ENCODE results near the gene PYCARD.
A peak's percentile ranks its signal among the peaks of the same experiment; 100 is the strongest.
"Not testable (repeated sequence)": the region's sequence is repeated elsewhere in the genome, so short reads cannot be mapped to it uniquely, and the experiment has no call there.

Gene PYCARD

GRCh38 chr16:31215287-31216162, 13.0 kb upstream of the PYCARD start:
- no peak for DNase-seq (ENCODE audit: low spot score)

GRCh38 chr16:31214708-31215286, 12.2 kb upstream of the PYCARD start:
- no peak for DNase-seq (ENCODE audit: low spot score)

GRCh38 chr16:31213877-31214707, 11.5 kb upstream of the PYCARD start, which contains the start of gene TRIM72:
TSS of gene TRIM72 (plus strand) at chr16:31214119. CDS start at chr16:31214739, 620 bp downstream.
- no peak for DNase-seq (ENCODE audit: low spot score)

DNA sequence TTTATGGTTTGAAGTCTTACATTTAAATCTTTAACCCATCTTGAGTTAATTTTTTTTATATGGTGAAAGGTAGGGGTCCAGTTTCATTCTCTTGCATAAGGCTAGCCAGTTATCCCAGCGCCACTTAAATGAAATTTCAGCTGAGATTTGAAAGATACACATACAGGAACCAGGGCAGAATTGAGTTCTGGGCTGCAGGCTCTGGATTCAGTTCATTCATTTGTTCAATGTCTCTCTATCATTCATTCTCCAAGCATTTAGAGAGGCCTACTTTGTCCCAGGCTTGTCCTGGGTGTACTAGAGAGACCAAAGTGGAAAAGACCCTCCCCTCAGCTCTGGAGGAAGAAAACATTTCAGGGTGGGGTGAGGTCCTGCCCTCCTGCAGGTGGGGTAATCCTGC, 10.8 kb upstream of the PYCARD start:
- no peak for DNase-seq (ENCODE audit: low spot score)

GRCh38 chr16:31206776-31207175, 4.2 kb upstream of the PYCARD start:
- DNase-seq (ENCODE audit: low spot score) = no peak

DNA sequence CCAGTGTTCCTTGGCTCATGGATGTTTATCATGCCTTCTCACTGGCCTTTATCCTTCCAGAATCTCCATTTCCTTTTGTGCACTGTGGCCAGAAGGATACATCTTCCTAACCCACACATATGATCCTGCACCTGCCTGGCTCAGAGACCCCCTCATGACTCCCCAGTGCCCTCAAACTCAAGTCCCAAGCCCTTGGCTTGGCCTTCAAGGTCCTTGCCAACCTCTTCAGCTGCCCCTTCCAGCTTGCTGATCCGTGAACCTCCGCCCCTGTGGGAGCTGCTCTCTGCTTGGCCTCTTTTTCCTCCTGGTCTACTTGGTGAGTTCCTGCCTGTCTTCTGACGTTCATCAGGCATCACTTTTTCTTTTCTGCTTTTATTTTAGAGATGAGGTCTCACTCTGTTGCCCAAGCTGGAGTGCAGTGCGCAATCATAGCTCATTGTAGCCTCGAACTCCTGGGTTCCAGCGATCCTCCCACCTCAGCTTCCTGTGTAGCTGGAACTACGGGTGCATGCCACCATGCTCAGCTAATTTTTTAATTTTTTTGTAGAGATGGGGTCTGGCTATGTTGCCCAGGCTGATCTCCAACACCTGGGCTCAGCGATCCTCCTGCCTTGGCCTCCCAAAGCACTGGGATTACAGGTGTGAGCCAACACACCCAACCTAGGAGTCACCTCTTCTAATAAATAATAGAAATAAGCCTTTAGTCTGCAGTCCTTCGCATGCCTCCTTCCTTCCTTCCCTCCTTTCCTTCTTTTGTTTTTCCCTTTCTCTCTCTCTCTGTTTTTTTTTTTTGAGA, 2.5 kb upstream of the PYCARD start:
- DNase-seq (ENCODE audit: low spot score) = no peak

DNA sequence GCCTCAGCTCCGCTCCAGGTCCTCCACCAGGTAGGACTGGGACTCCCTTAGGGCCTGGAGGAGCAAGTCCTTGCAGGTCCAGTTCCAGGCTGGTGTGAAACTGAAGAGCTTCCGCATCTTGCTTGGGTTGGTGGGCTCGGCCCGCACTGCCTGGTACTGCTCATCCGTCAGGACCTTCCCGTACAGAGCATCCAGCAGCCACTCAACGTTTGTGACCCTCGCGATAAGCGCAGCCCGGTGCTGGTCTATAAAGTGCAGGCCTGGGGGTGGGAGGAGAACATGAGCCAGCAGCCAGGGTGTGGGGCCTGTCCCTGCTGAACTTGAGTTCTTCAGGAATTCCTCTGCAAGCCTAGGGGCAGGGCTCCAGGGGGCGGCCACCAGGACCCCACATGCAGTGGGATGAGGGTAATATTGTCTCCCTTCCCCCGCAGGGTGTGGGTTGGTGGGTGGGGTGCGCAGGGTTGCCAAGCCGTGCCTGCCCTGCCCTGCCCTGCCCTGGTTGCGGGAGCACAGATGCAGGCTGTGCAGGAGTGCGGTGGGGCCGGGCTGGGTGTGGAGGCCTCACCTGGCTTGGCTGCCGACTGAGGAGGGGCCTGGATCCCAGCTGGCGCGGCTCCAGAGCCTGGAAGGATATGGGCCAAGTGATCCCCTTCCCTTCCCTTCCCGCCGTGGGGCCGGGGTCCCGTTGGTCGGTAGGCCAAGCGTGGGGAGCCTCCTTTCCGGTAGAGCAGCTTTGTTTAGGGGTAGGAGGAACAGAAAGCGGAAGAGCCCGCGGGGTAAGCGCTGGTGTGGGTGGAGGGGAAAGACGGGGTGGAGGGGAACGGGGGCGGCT, 762 bp downstream of the PYCARD start:
- DNase-seq (ENCODE audit: low spot score) = peak; percentile 78

DNA sequence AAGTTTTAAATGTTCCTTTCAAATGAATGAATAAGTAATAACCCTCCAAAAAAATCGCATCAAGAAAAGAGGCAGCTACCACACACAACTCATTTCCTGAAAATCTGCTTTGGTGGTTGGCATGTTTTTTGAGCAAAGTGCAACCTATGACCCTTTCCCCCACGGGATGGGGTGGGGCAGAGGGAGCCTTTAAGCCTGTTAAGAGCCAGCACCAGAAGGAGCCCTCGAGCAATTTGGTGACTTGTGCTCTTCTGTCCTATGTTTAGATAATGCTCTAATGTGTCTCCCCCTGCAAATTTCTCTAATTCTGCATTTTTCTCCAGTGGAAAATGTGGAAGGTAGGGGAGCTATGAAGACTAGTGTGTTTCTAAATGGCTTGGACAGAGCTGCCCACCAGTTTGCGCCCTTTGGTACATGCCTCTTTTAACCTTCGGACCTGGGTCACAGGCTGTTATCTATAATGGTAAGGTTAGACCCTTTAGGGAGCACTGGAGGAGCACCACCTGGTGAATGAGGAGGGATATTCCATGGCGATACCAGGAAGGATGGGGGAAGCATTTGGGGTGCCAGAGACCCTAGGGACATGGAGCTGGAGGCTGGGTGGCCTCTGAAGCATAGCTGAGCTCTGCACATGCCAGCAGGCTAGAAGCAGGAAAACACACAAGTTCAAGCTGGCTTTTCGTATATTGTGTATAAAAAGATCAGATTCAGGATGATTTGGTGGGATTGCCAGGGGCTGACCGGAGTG, 1.6 kb downstream of the PYCARD start:
- DNase-seq (ENCODE audit: low spot score) = peak; percentile 83

DNA sequence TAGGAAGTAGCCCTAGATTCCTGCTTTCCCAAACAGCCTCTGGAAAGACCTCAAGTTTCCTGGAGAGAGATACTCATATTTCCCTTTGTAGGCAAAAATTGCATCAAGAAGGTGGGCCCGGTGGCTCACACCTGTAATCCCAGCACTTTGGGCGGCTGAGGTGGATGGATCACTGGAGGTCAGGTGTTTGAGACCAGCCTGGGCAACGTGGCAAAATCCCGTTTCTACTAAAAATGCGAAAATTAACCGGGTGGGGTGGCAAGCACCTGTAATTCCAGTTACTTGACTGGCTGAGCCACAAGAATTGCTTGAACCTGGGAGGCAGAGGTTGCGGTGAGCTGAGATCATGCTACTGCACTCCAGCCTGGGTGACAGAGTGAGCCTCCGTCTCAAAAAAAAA, 2.4 kb downstream of the PYCARD start:
- not testable (repeated sequence) for DNase-seq (ENCODE audit: low spot score)

DNA sequence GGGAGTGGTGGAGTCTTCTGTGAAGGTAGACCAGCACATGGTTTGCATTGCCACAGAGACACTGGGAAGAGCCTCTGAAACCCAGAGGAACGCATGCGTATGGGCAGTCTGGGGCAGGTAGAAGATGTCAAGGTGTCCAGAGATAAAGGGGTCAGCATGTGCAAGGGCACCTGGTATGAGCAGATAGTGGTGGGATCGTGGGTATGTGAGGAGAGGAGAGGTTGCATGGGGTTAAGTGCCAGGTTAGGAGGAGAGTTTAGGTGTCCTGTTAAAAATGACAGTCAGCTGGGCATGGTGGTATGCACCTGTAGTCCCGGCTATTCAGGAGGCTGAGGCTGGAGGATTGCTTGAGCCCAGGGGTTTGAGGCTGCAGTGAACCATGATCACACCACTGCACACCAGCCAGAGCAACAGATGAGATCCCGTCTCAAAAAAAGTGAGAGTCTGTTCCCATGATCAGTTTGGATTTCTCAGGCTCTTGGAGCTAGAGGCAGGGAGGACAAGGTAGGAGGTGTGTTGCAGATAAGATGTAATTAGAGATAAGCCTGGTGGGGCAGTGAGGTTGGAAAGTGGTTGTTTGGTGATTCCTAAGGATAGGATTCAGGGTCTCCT, 3.0 kb downstream of the PYCARD start:
- DNase-seq (ENCODE audit: low spot score) = peak; percentile 41

GRCh38 chr16:31198207-31198882, 4.2 kb downstream of the PYCARD start:
- DNase-seq (ENCODE audit: low spot score) = peak; percentile 51

- peak; percentile 40 for DNase-seq (ENCODE audit: low spot score)
These were observed 6.1 kb downstream of the PYCARD start for GRCh38 chr16:31196324-31197088.

DNA sequence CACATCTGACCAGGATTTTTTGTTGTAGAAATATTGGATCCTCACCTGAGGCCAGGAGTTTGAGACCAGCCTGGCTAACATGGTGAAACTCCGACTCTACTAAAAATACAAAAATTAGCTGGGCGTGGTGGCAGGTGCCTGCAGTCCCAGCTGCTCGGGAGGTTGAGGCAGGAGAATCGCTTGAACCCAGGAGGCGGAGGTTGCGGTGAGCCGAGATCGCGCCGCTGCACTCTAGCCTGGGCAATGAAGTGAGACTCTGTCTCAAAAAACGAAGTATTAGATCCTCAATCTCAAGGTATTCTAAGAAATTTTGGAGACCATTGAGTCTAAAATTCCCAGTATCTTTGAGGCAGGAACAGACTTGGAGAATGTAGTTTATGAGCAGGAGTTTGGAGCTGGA, 6.7 kb downstream of the PYCARD start:
- not testable (repeated sequence) for DNase-seq (ENCODE audit: low spot score)

DNA sequence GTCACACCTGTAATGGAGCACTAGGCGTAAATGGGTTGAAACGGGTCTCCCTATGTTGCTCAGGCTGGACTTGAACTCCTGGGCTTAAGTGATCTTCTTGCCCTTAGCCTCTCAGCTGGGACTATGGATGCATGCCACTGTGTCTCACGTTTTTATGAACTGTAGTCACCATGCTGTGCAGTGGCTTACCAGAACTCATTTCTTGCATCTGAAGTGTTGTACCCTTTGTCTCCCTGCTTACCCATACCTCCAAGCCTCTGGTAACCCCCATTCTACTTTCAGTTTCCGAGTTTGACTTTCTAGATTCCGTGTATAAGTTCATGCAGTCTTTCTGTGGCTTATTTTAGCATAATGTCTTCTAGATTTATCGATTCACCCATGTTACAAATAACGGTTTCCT, 7.7 kb downstream of the PYCARD start:
- peak; percentile 57 for DNase-seq (ENCODE audit: low spot score)

- DNase-seq (ENCODE audit: low spot score) = no peak
These were observed 8.7 kb downstream of the PYCARD start for GRCh38 chr16:31193874-31194273.

DNA sequence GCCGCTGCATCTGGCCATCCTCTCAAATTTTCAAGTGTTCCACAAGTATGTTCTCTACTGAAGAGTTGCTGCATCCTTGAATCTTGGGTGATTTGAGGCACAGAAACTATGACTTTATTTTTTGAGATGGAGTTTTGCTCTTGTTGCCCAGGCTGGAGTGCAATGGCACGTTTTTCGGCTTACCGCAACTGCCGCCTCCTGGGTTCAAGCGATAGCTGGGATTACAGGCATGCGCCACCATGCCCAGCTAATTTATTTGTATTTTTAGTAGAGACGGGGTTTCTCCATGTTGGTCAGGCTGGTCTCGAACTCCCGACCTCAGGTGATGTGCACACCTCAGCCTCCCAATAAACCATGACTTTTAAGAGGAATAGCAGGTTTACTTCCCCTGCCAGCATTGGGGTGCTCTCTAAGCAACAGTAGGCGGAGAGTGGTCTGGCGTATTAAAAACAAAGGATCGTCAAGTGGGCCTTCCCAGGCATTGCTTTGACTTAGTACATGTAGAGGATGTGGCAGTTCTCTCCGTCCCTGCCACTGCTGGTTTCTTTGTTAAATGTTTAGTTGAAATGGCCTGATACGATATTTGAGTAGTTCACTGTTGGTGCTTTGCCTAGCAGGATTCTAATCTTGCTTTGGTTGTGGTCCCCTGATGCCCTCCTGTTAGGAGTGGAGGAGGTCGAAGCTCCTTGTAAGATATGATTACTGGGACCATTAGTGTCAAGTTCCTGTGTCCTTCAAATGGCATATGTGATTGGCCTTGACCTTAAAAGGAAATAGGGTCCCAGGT, 9.5 kb downstream of the PYCARD start:
- peak; percentile 50 for DNase-seq (ENCODE audit: low spot score)

DNA sequence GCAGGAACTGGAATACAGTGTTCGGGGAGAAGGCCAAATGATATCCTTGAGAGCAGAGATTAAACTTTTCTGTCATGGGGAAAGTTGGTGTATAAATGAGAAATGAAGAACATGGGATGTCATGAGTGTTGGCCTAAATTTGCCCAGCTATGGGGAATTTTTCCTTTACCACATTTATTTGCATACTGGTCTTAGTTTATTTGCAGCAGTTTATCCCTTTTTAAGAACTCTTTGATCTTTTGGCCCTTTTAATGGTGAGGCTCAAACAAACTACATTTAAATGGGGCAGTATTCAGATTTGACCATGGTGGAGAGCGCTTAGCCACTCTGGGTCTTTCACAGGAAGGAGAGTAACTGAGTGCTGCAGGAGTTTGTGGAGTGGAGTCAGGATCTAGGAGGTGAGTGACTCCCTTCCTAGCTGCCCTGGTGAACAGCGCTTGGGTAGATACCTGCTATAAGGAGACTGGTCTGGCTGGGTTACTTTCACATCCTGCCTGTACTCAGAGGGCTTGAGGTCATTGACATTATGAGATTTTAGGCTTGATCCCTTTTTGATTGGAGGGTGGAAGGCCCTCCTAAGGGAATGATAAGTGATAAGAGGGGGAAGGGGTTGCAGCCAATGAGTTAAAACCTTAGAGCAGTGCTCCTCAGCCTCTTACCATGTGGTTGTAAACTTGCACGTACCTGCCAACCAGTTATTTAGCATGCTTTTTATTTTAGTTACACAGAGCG, 10.7 kb downstream of the PYCARD start:
- DNase-seq (ENCODE audit: low spot score) = peak; percentile 47

Data from NAMALWA (cell line).